ENCODE measurements around the gene ARMCX1.
"Not testable (repeated sequence)": the region's sequence is repeated elsewhere in the genome, so short reads cannot be mapped to it uniquely, and the experiment has no call there.

ARMCX1 gene
- long read RNA-seq: 0 reads

GRCh38 chrX:101550362-101550750, at the start of gene ARMCX1:
ARMCX1 (plus strand) TSS chrX:101550547; CDS start chrX:101552931, 2,384 bp downstream.
- no peak for DNase-seq (ENCODE audit: low read depth in 1 of 2, low spot score in 1 of 2)
- no peak for TF ChIP-seq SPI1 (IDR thresholded peaks at IDR 0.05; ENCODE audit: borderline replicate concordance, low read depth)
- no peak for TF ChIP-seq GABPA (IDR thresholded peaks at IDR 0.05; ENCODE audit: low read depth)
- no peak for TF ChIP-seq CTCF (IDR thresholded peaks at IDR 0.05; ENCODE audit: insufficient read depth, low read length)
- no peak for TF ChIP-seq REST (IDR thresholded peaks at IDR 0.05; ENCODE audit: insufficient replicate concordance, low read depth)
- no peak for TF ChIP-seq POLR2AphosphoS5 (IDR thresholded peaks at IDR 0.05; ENCODE audit: low read depth)
- no peak within 1 kb of the TSS for H3K4me3 ChIP-seq (replicated peaks; ENCODE audit: insufficient read depth, low read length)
- H3K27me3 ChIP-seq (ENCODE audit: insufficient read depth, poor library complexity, severe bottlenecking): no peaks in the 10 kb centered on the region
- H3K27ac ChIP-seq (replicated peaks): no peak within 1 kb of the TSS

- H3K27ac ChIP-seq (replicated peaks); H3K27me3 ChIP-seq (ENCODE audit: insufficient read depth, poor library complexity, severe bottlenecking); DNase-seq (ENCODE audit: low read depth in 1 of 2, low spot score in 1 of 2); H3K4me3 ChIP-seq (replicated peaks; ENCODE audit: insufficient read depth, low read length): not testable (repeated sequence)
These were observed 47.4 kb upstream of the ARMCX1 start for GRCh38 chrX:101502929-101503328.

- H3K4me3 ChIP-seq (replicated peaks; ENCODE audit: insufficient read depth, low read length): no peak overlapping the region
- H3K27me3 ChIP-seq (ENCODE audit: insufficient read depth, poor library complexity, severe bottlenecking): no peaks in the 10 kb centered on the region
- DNase-seq (ENCODE audit: low read depth in 1 of 2, low spot score in 1 of 2): no peak
- TF ChIP-seq REST (IDR thresholded peaks at IDR 0.05; ENCODE audit: insufficient replicate concordance, low read depth) (no peak), GABPA (IDR thresholded peaks at IDR 0.05; ENCODE audit: low read depth) (no peak), CTCF (IDR thresholded peaks at IDR 0.05; ENCODE audit: insufficient read depth, low read length) (no peak), POLR2AphosphoS5 (IDR thresholded peaks at IDR 0.05; ENCODE audit: low read depth) (no peak), SPI1 (IDR thresholded peaks at IDR 0.05; ENCODE audit: borderline replicate concordance, low read depth) (no peak)
- no peak overlapping the region for H3K27ac ChIP-seq (replicated peaks)
These were observed 43.0 kb upstream of the ARMCX1 start for GRCh38 chrX:101507372-101507771.

- no peak overlapping the region for H3K27ac ChIP-seq (replicated peaks)
- H3K4me3 ChIP-seq (replicated peaks; ENCODE audit: insufficient read depth, low read length): no peak overlapping the region
- no peak for DNase-seq (ENCODE audit: low read depth in 1 of 2, low spot score in 1 of 2)
- TF ChIP-seq GABPA (IDR thresholded peaks at IDR 0.05; ENCODE audit: low read depth): no peak
- no peak for TF ChIP-seq SPI1 (IDR thresholded peaks at IDR 0.05; ENCODE audit: borderline replicate concordance, low read depth)
- TF ChIP-seq REST (IDR thresholded peaks at IDR 0.05; ENCODE audit: insufficient replicate concordance, low read depth): no peak
- TF ChIP-seq POLR2AphosphoS5 (IDR thresholded peaks at IDR 0.05; ENCODE audit: low read depth): no peak
- no peak for TF ChIP-seq CTCF (IDR thresholded peaks at IDR 0.05; ENCODE audit: insufficient read depth, low read length)
- H3K27me3 ChIP-seq (ENCODE audit: insufficient read depth, poor library complexity, severe bottlenecking): no peaks in the 10 kb centered on the region
These were observed 42.4 kb upstream of the ARMCX1 start for GRCh38 chrX:101507986-101508385.

Measured in HL-60 (cell line).